NOMO-1 treated with dmso at 0.1 percent for 144 hours (cell line): ENCODE measurements around the gene HCK.
"Not testable (repeated sequence)": the region's sequence is repeated elsewhere in the genome, so short reads cannot be mapped to it uniquely, and the experiment has no call there.

Experiments
- DNase-seq: peaks from one replicate; lab custom pipeline; 2025; ENCODE audit not compliant: unreplicated experiment; lab: John Stamatoyannopoulos, UW

HCK gene

GRCh38 chr20:32028647-32029372, 23.2 kb upstream of the HCK start:
- DNase-seq, result no peak

- no peak for DNase-seq
These were observed 22.5 kb upstream of the HCK start for GRCh38 chr20:32029561-32029960.

GRCh38 chr20:32031007-32031958, 20.8 kb upstream of the HCK start:
- peak; percentile 35 for DNase-seq

- DNase-seq, result no peak
These were observed 18.7 kb upstream of the HCK start for GRCh38 chr20:32033316-32033715.

GRCh38 chr20:32033721-32034120, 18.3 kb upstream of the HCK start:
- DNase-seq, result not testable (repeated sequence)

GRCh38 chr20:32034581-32035425, 17.2 kb upstream of the HCK start:
- DNase-seq, result peak; percentile 52

GRCh38 chr20:32035426-32035779, 16.6 kb upstream of the HCK start:
- no peak for DNase-seq

GRCh38 chr20:32036252-32036651, 15.8 kb upstream of the HCK start:
- DNase-seq, result no peak

- peak; percentile 11 for DNase-seq
These were observed 15.1 kb upstream of the HCK start for GRCh38 chr20:32036716-32037485.

GRCh38 chr20:32037929-32038328, 14.1 kb upstream of the HCK start:
- DNase-seq, result no peak

- DNase-seq, result peak; percentile 85
These were observed 11.7 kb upstream of the HCK start for GRCh38 chr20:32040142-32040953.

- DNase-seq, result no peak
These were observed 6.0 kb upstream of the HCK start for GRCh38 chr20:32045999-32046398.

- no peak for DNase-seq
These were observed 1.7 kb upstream of the HCK start for GRCh38 chr20:32050324-32050841.

GRCh38 chr20:32050851-32051556, 1.0 kb upstream of the HCK start:
- peak; percentile 70 for DNase-seq

GRCh38 chr20:32051720-32052089, 337 bp upstream of the HCK start:
- DNase-seq, result no peak

GRCh38 chr20:32052778-32053362, 828 bp downstream of the HCK start:
- DNase-seq, result peak; percentile 71

GRCh38 chr20:32053648-32054047, 1.6 kb downstream of the HCK start:
- DNase-seq, result no peak

GRCh38 chr20:32056708-32057483, 4.9 kb downstream of the HCK start:
- DNase-seq, result no peak
